HEK293 (cell line): Measurements from ENCODE around the gene PRPF31.

Experiments used
- CTCF ChIA-PET: fragments of 350-600 bp; formaldehyde crosslinking; extraction: SDS; loops from one replicate; lab custom pipeline; 2021; ENCODE audit warnings: antibody characterized with exemption; lab: Yijun Ruan, JAX
- POLR2A ChIA-PET: fragments of 300-600 bp; formaldehyde crosslinking; extraction: SDS; loops from one replicate; lab custom pipeline; 2020; ENCODE audit warnings: antibody characterized with exemption, inconsistent platforms; lab: Yijun Ruan, JAX
- H3K27ac ChIP-seq: fragments of 200-500 bp; sonication (Bioruptor generic); 2 replicates; pipeline ENCODE4 v1.5.1; 2014; ENCODE audit warnings: low read depth, low read length, control low read depth, inconsistent platforms; ENCODE audit errors: extremely low read depth
- H3K36me3 ChIP-seq, 2 experiments: fragments of 200-500 bp in 1 of 2; sonication (Bioruptor generic) in 1 of 2; 1 replicate in 1 of 2; 2 replicates in 1 of 2; pipeline ENCODE4 v1.5.1; 2014 to 2017; ENCODE audit warnings: inconsistent platforms in 2 of 2, low read length in 2 of 2; ENCODE audit not compliant: control insufficient read depth in 2 of 2, insufficient read depth in 1 of 2
- H3K4me1 ChIP-seq: fragments of 200-500 bp; sonication (Bioruptor generic); 2 replicates; pipeline ENCODE4 v1.5.1; 2014; ENCODE audit warnings: mild to moderate bottlenecking, low read length, inconsistent platforms; ENCODE audit not compliant: control insufficient read depth, insufficient read depth
- H3K4me3 ChIP-seq: 2 replicates; pipeline ENCODE4 v1.5.1; 2011; ENCODE audit warnings: low read depth, mild to moderate bottlenecking, control low read depth, low read length, moderate library complexity
- H3K9me3 ChIP-seq: fragments of 200-500 bp; sonication (Bioruptor generic); 2 replicates; pipeline ENCODE4 v1.5.1; 2014; ENCODE audit warnings: low read depth, low read length, inconsistent platforms; ENCODE audit not compliant: control insufficient read depth, insufficient read depth
- ELK4 ChIP-seq: IDR thresholded peaks from 2 replicates; pipeline ENCODE4 v1.6.1; 2011; ENCODE audit warnings: mild to moderate bottlenecking, low read depth, low read length, borderline replicate concordance
- FEZF1 ChIP-seq: fragments of 450-650 bp; formaldehyde crosslinking; IDR thresholded peaks from 2 replicates; pipeline ENCODE4 v1.5.1; 2016; ENCODE audit warnings: missing biosample characterization, missing genetic modification characterization
- GFI1B ChIP-seq: fragments of 450-650 bp; formaldehyde crosslinking; IDR thresholded peaks from 2 replicates; pipeline ENCODE4 v1.5.1; 2016; ENCODE audit warnings: missing biosample characterization, missing genetic modification characterization
- KLF16 ChIP-seq: fragments of 450-650 bp; formaldehyde crosslinking; IDR thresholded peaks from 2 replicates; pipeline ENCODE4 v1.5.1; 2017; ENCODE audit warnings: missing biosample characterization, missing genetic modification characterization
- OSR2 ChIP-seq: fragments of 450-650 bp; formaldehyde crosslinking; IDR thresholded peaks from 2 replicates; pipeline ENCODE4 v1.5.1; 2016; ENCODE audit warnings: missing biosample characterization, missing genetic modification characterization
- SETDB1 ChIP-seq: IDR thresholded peaks from one replicate; pipeline ENCODE4 v1.6.1; 2017; ENCODE audit warnings: mild to moderate bottlenecking, low read length, moderate library complexity, mixed read lengths; ENCODE audit not compliant: insufficient read length
- SP2 ChIP-seq: fragments of 450-650 bp; formaldehyde crosslinking; IDR thresholded peaks from 2 replicates; pipeline ENCODE4 v1.5.1; 2016; ENCODE audit warnings: missing biosample characterization, missing genetic modification characterization
- SP3 ChIP-seq: fragments of 450-650 bp; formaldehyde crosslinking; IDR thresholded peaks from 2 replicates; pipeline ENCODE4 v1.5.1; 2016; ENCODE audit warnings: missing biosample characterization, missing genetic modification characterization
- SP7 ChIP-seq: fragments of 450-650 bp; formaldehyde crosslinking; IDR thresholded peaks from 2 replicates; pipeline ENCODE4 v1.5.1; 2016; ENCODE audit warnings: missing biosample characterization, missing genetic modification characterization
- ZIC2 ChIP-seq: fragments of 450-650 bp; formaldehyde crosslinking; IDR thresholded peaks from 2 replicates; pipeline ENCODE4 v1.5.1; 2016; ENCODE audit warnings: missing biosample characterization, missing genetic modification characterization
- ZNF132 ChIP-seq: fragments of 450-650 bp; formaldehyde crosslinking; IDR thresholded peaks from 2 replicates; pipeline ENCODE4 v1.5.1; 2017; ENCODE audit warnings: missing biosample characterization, missing genetic modification characterization, borderline replicate concordance
- ZNF169 ChIP-seq: fragments of 450-650 bp; formaldehyde crosslinking; IDR thresholded peaks from 2 replicates; pipeline ENCODE4 v1.5.1; 2016; ENCODE audit warnings: missing biosample characterization, missing genetic modification characterization
- ZNF184 ChIP-seq: fragments of 450-650 bp; IDR thresholded peaks from 2 replicates; pipeline ENCODE4 v1.5.1; 2018; ENCODE audit warnings: missing biosample characterization, mild to moderate bottlenecking, missing genetic modification characterization
- ZNF202 ChIP-seq: fragments of 450-650 bp; formaldehyde crosslinking; IDR thresholded peaks from 2 replicates; pipeline ENCODE4 v1.5.1; 2016; ENCODE audit warnings: missing biosample characterization, missing genetic modification characterization, borderline replicate concordance
- ZNF239 ChIP-seq: fragments of 450-650 bp; formaldehyde crosslinking; IDR thresholded peaks from 2 replicates; pipeline ENCODE4 v1.5.1; 2016; ENCODE audit warnings: missing biosample characterization, missing genetic modification characterization
- ZNF26 ChIP-seq: fragments of 450-650 bp; formaldehyde crosslinking; IDR thresholded peaks from 2 replicates; pipeline ENCODE4 v1.5.1; 2016; ENCODE audit warnings: missing biosample characterization, missing genetic modification characterization
- ZNF280D ChIP-seq: fragments of 450-650 bp; formaldehyde crosslinking; IDR thresholded peaks from 2 replicates; pipeline ENCODE4 v1.5.1; 2016; ENCODE audit warnings: missing biosample characterization, missing genetic modification characterization
- ZNF311 ChIP-seq: fragments of 450-650 bp; formaldehyde crosslinking; IDR thresholded peaks from 2 replicates; pipeline ENCODE4 v1.5.1; 2017; ENCODE audit warnings: missing biosample characterization, missing genetic modification characterization, borderline replicate concordance
- ZNF366 ChIP-seq: fragments of 450-650 bp; formaldehyde crosslinking; conservative IDR thresholded peaks from 2 replicates; pipeline ENCODE4 v1.5.1; 2016; ENCODE audit warnings: missing biosample characterization, missing genetic modification characterization
- ZNF433 ChIP-seq: fragments of 450-650 bp; formaldehyde crosslinking; IDR thresholded peaks from 2 replicates; pipeline ENCODE4 v1.5.1; 2016; ENCODE audit warnings: missing biosample characterization, missing genetic modification characterization, low read depth
- ZNF513 ChIP-seq: fragments of 450-650 bp; IDR thresholded peaks from 2 replicates; pipeline ENCODE4 v1.5.1; 2018; ENCODE audit warnings: missing biosample characterization, missing genetic modification characterization
- ZNF521 ChIP-seq: fragments of 450-650 bp; formaldehyde crosslinking; IDR thresholded peaks from 2 replicates; pipeline ENCODE4 v1.5.1; 2017; ENCODE audit warnings: missing biosample characterization, mild to moderate bottlenecking, missing genetic modification characterization
- ZNF558 ChIP-seq: fragments of 450-650 bp; formaldehyde crosslinking; IDR thresholded peaks from 2 replicates; pipeline ENCODE4 v1.5.1; 2016; ENCODE audit warnings: missing biosample characterization, missing genetic modification characterization
- ZNF561 ChIP-seq: fragments of 450-650 bp; IDR thresholded peaks from 2 replicates; pipeline ENCODE4 v1.5.1; 2018; ENCODE audit warnings: missing biosample characterization, missing genetic modification characterization, borderline replicate concordance
- ZNF692 ChIP-seq: fragments of 450-650 bp; formaldehyde crosslinking; IDR thresholded peaks from 2 replicates; pipeline ENCODE4 v1.5.1; 2016; ENCODE audit warnings: missing biosample characterization, missing genetic modification characterization
- ZXDB ChIP-seq: fragments of 450-650 bp; formaldehyde crosslinking; IDR thresholded peaks from 2 replicates; pipeline ENCODE4 v1.5.1; 2016; ENCODE audit warnings: missing biosample characterization, missing genetic modification characterization
- TF ChIP-seq, protein P1 (sequence below): fragments of 450-650 bp; formaldehyde crosslinking; IDR thresholded peaks from 2 replicates; pipeline ENCODE4 v1.5.1; 2016; ENCODE audit warnings: missing biosample characterization, missing genetic modification characterization

Gene PRPF31

GRCh38 chr19:54141356-54141755 is 25.8 kb downstream of the PRPF31 start (continued):
- TF ChIP-seq ZNF280D (tag by site-specific recombination) (no peak), ZNF311 (tag by site-specific recombination) (no peak), ZNF692 (tag by site-specific recombination) (no peak), OSR2 (tag by site-specific recombination) (no peak), ZNF26 (tag by site-specific recombination) (no peak), ZNF433 (tag by site-specific recombination) (no peak), KLF16 (no peak), ZNF558 (tag by site-specific recombination) (no peak)

DNA sequence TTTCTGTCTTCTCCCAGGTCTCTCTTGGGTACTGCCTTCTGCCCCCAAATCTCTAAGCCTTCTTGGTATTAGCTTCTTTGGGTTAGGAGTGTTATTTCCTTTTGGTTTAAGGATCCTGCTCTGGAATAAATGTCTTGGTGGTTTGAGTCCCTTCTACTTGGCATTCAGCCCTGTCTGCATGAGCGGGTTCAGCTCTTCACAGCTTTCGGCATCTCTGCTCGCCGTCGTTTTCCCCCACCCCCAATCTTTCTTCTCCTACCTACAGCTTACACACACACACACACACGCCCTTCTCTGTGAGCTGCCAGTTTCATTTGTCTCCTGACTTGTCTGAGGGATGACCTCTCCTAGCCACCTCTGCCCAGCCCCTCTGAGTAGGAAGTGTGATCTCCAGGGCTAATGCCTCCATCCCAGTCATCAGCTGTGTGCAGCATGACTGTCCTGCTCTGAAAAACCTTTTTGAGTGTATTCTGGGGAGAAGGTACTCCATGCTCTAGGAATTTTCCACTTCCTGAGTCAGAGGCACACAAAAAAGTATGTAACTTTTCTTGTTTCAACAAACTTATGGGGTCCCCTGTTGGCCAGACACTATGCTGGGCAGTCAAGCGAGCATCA is 26.7 kb downstream of the PRPF31 start:
- CTCF ChIA-PET: no interaction called here
- Histone ChIP-seq H3K4me3 (no peak overlapping the region), H3K4me1 (peaks cover 5% of the 10 kb centered on the region), H3K9me3 (no peaks in the 10 kb centered on the region), H3K27ac (no peak overlapping the region), H3K36me3 (peaks cover 47 to 88% of the 10 kb centered on the region in 2 experiments)
- POLR2A ChIA-PET: interaction anchor here (0.6 to 1.1 kb wide), 3 partner anchors 10 to 31 kb away, joined by 3 to 5 read pairs (median 3); partner anchors contain the start of genes PRPF31 and TFPT
- TF ChIP-seq SP3 (tag by site-specific recombination) (no peak), ZXDB (tag by site-specific recombination) (no peak), ZNF239 (no peak), ZIC2 (no peak), ZNF169 (tag by site-specific recombination) (no peak), ZNF132 (tag by site-specific recombination) (no peak), ZNF202 (no peak), ZNF366 (tag by site-specific recombination) (no peak), SP2 (tag by site-specific recombination) (no peak), ZNF513 (tag by site-specific recombination) (no peak), ELK4 (no peak), FEZF1 (tag by site-specific recombination) (no peak), GFI1B (tag by site-specific recombination) (no peak), ZNF184 (tag by site-specific recombination) (no peak), SETDB1 (no peak), ZNF521 (tag by site-specific recombination) (no peak), ZNF561 (tag by site-specific recombination) (no peak), SP7 (tag by site-specific recombination) (no peak)
- TF ChIP-seq, protein P1, sequence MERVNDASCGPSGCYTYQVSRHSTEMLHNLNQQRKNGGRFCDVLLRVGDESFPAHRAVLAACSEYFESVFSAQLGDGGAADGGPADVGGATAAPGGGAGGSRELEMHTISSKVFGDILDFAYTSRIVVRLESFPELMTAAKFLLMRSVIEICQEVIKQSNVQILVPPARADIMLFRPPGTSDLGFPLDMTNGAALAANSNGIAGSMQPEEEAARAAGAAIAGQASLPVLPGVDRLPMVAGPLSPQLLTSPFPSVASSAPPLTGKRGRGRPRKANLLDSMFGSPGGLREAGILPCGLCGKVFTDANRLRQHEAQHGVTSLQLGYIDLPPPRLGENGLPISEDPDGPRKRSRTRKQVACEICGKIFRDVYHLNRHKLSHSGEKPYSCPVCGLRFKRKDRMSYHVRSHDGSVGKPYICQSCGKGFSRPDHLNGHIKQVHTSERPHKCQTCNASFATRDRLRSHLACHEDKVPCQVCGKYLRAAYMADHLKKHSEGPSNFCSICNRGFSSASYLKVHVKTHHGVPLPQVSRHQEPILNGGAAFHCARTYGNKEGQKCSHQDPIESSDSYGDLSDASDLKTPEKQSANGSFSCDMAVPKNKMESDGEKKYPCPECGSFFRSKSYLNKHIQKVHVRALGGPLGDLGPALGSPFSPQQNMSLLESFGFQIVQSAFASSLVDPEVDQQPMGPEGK: no peak
